A673 (cell line): ENCODE results near the gene SCYGR3.

Source experiments
- EZH2 ChIP-seq: fragments of 200-600 bp; sonication (generic); IDR thresholded peaks from 2 replicates; pipeline ENCODE4 v1.6.1; 2017; ENCODE audit warnings: borderline replicate concordance, low read depth, mild to moderate bottlenecking, mixed read lengths, antibody characterized with exemption, low read length; ENCODE audit not compliant: poor library complexity, severe bottlenecking
- TF ChIP-seq, protein P1 (sequence below): fragments of 300-800, 200-600 bp; sonication (generic); conservative IDR thresholded peaks from 2 replicates; pipeline ENCODE4 v1.5.1; 2017; ENCODE audit warnings: low read depth, mild to moderate bottlenecking, antibody characterized with exemption, low read length, moderate library complexity, mixed read lengths

DNA sequence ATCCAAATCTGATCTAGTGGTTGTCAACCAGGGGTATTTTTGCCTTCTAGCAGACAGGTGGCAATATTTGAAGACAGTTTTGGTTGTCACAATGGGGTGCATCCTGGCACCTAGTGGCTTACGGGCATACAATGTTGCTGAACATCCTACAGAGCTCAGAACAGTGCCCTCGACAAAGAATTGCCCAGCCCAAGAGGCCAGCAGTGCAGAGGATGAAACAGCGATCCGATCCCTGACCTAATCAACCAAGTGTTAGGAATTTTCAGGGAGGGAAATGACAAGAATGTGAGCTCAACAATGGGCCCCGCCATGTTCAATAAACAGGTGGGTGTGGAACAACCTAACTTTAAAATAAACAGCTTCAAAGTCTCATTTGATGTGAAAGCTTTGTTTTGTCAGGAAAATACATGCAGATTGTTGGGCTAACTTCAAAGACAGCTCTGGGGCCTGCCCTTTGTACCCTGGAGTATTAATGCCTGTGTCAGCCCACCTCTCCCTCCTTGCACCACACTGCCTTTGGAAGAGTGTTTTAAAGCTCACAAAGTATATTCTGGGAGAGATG, 29.4 kb upstream of the SCYGR3 start:
- TF ChIP-seq, protein P1, sequence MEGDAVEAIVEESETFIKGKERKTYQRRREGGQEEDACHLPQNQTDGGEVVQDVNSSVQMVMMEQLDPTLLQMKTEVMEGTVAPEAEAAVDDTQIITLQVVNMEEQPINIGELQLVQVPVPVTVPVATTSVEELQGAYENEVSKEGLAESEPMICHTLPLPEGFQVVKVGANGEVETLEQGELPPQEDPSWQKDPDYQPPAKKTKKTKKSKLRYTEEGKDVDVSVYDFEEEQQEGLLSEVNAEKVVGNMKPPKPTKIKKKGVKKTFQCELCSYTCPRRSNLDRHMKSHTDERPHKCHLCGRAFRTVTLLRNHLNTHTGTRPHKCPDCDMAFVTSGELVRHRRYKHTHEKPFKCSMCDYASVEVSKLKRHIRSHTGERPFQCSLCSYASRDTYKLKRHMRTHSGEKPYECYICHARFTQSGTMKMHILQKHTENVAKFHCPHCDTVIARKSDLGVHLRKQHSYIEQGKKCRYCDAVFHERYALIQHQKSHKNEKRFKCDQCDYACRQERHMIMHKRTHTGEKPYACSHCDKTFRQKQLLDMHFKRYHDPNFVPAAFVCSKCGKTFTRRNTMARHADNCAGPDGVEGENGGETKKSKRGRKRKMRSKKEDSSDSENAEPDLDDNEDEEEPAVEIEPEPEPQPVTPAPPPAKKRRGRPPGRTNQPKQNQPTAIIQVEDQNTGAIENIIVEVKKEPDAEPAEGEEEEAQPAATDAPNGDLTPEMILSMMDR, result no peak
- no peak for TF ChIP-seq EZH2
